Measurements from ENCODE around the gene RMI1. TPM values are rescaled to one million over a fixed set of nuclear protein-coding genes. Genes with fewer than 3 reads are reported as not detected.
A peak's percentile ranks its signal among the peaks of the same experiment; 100 is the strongest.

The RMI1 gene
- total and polyA plus RNA-seq, 10 of the 15 experiments (the other 5 are each of a cell fraction or from before 2014, with no cell fraction given): 3.6 to 34.1 (median 16.1) TPM

GRCh38 chr9:83980395-83981125 is at the start of gene RMI1 (continued):
- peak; percentile 16; the same call in 1 of the 2 replicates for TF ChIP-seq ZNF217 (IDR thresholded peaks at IDR 0.05)
- TF ChIP-seq ZNF687 (IDR thresholded peaks at IDR 0.05): peak; percentile 66
- TF ChIP-seq BCLAF1 (IDR thresholded peaks at IDR 0.05): no peak
- peak; percentile 56; the same call in 1 of the 2 replicates for TF ChIP-seq RUNX3 (IDR thresholded peaks at IDR 0.05; ENCODE audit: low read length)
- peak; percentile 38 for TF ChIP-seq DPF2 (IDR thresholded peaks at IDR 0.05)
- TF ChIP-seq EGR1 (IDR thresholded peaks at IDR 0.05; ENCODE audit: borderline replicate concordance in 1 of 2, low read depth in 2 of 2, low read length in 2 of 2): peak in 1 of 2 experiments; percentile 71; a peak in 1 of 3 replicates
- TF ChIP-seq JUND (IDR thresholded peaks at IDR 0.05; ENCODE audit: low read depth, low read length): no peak
- TF ChIP-seq SIN3A (IDR thresholded peaks at IDR 0.05; ENCODE audit: low read depth, low read length): no peak
- TF ChIP-seq CREM (IDR thresholded peaks at IDR 0.05; ENCODE audit: low read depth): no peak; the same call in none of the 2 replicates
- TF ChIP-seq ZNF274 (IDR thresholded peaks at IDR 0.05; ENCODE audit: insufficient read depth, insufficient read length): no peak
- peak; percentile 81 for TF ChIP-seq IRF4 (IDR thresholded peaks at IDR 0.05; ENCODE audit: low read depth, low read length)
- no peak for TF ChIP-seq RAD51 (IDR thresholded peaks at IDR 0.05)
- TF ChIP-seq USF1 (IDR thresholded peaks at IDR 0.05; ENCODE audit: borderline replicate concordance, extremely low read length, insufficient read depth, low read depth, low read length): no peak
- TF ChIP-seq GABPA (IDR thresholded peaks at IDR 0.05; ENCODE audit: low read depth): no peak
- peak; percentile 41; the same call in 1 of the 2 replicates for TF ChIP-seq HCFC1 (IDR thresholded peaks at IDR 0.05; ENCODE audit: low read length)
- TF ChIP-seq STAT3 (IDR thresholded peaks at IDR 0.05; ENCODE audit: low read depth, low read length): no peak
- no peak for TF ChIP-seq ZNF622 (IDR thresholded peaks at IDR 0.05)
- peak; percentile 97 for TF ChIP-seq GATAD2B (conservative IDR thresholded peaks at IDR 0.05; ENCODE audit: low read depth)
- TF ChIP-seq EZH2 (IDR thresholded peaks at IDR 0.05; ENCODE audit: borderline replicate concordance, control insufficient read depth, low read depth, low read length): no peak
